Fibroblast of the aortic adventitia (primary cell): Measurements from ENCODE around the gene VIPR2. TPM values are rescaled to one million over a fixed set of nuclear protein-coding genes. Genes with fewer than 3 reads are reported as not detected.
"Not testable (repeated sequence)": the region's sequence is repeated elsewhere in the genome, so short reads cannot be mapped to it uniquely, and the experiment has no call there.

ENCODE experiments used
- DNase-seq: peaks from one replicate; pipeline ENCODE4 v3.0.0-alpha.2; 2010; ENCODE audit warnings: low read depth
- H3K4me3 ChIP-seq: 2 replicates; pipeline ENCODE4 v1.5.1; 2011; ENCODE audit warnings: low read depth, mild to moderate bottlenecking, control low read depth, low read length, moderate library complexity
- CTCF ChIP-seq: IDR thresholded peaks from 2 replicates; pipeline ENCODE4 v1.5.1; 2011; ENCODE audit warnings: mild to moderate bottlenecking, low read length, control low read depth, inconsistent platforms; ENCODE audit not compliant: insufficient read depth
- total RNA-seq: library from RNA; depleted of rRNA; stranded (reverse); fragments of >200 nt; gene quantifications from 2 replicates; pipeline ENCODE4 v1.2.3, GENCODE V29; 2012; ENCODE audit warnings: low replicate concordance

Gene VIPR2
- total RNA-seq, 1 donor: not detected

GRCh38 chr7:159136442-159136841, 8.2 kb downstream of the VIPR2 start:
- no peak for TF ChIP-seq CTCF
- DNase-seq: no peak
- H3K4me3 ChIP-seq: no peak overlapping the region

GRCh38 chr7:159136013-159136412, 8.7 kb downstream of the VIPR2 start:
- TF ChIP-seq CTCF: no peak
- no peak for DNase-seq
- no peak overlapping the region for H3K4me3 ChIP-seq

GRCh38 chr7:159132670-159133443, 11.8 kb downstream of the VIPR2 start:
- not testable (repeated sequence) for DNase-seq, H3K4me3 ChIP-seq

- DNase-seq: no peak
- TF ChIP-seq CTCF: no peak
These were observed 13.8 kb downstream of the VIPR2 start for GRCh38 chr7:159130820-159131219.

GRCh38 chr7:159130199-159130775, 14.4 kb downstream of the VIPR2 start:
- no peak for DNase-seq
- TF ChIP-seq CTCF: no peak
- H3K4me3 ChIP-seq: no peak overlapping the region

More at GRCh38 chr7:159130820-159131219, 13.8 kb downstream of the VIPR2 start:
- H3K4me3 ChIP-seq: no peak overlapping the region

GRCh38 chr7:159128767-159129166, 15.9 kb downstream of the VIPR2 start:
- no peak for TF ChIP-seq CTCF
- no peak overlapping the region for H3K4me3 ChIP-seq
- no peak for DNase-seq

- no peak for DNase-seq
- no peak overlapping the region for H3K4me3 ChIP-seq
- TF ChIP-seq CTCF: no peak
These were observed 16.7 kb downstream of the VIPR2 start for GRCh38 chr7:159127691-159128642.
